GM18870 (cell line): ENCODE results near the gene MIS18A.

Experiments used
- ATAC-seq: cut with Tn5 transposase; IDR thresholded peaks from one replicate; pipeline ENCODE4 v1.9.1; 2021; ENCODE audit warnings: moderate library complexity; ENCODE audit not compliant: unreplicated experiment

The MIS18A gene

GRCh38 chr21:32256873-32257620 lies 21.8 kb downstream of the MIS18A start:
- no peak for ATAC-seq

DNA sequence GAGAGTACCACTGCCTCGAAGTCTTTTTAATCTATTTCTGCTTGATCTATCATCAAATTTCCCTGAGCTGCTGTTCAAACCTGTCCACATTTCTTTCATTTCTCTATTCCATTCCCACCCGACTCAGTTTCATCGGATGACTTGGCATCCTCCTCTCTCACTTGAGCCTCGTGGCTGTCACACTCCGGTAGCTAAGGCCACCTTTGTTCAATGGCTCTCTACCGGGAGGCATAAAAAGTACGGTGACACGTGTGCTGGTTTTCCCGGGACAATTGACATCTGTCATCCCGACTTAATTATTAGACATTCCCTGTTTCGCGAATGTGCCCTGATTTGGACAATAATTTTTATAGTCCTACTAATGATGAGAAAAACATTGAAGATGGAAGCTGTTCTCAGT lies 22.6 kb downstream of the MIS18A start:
- no peak for ATAC-seq

DNA sequence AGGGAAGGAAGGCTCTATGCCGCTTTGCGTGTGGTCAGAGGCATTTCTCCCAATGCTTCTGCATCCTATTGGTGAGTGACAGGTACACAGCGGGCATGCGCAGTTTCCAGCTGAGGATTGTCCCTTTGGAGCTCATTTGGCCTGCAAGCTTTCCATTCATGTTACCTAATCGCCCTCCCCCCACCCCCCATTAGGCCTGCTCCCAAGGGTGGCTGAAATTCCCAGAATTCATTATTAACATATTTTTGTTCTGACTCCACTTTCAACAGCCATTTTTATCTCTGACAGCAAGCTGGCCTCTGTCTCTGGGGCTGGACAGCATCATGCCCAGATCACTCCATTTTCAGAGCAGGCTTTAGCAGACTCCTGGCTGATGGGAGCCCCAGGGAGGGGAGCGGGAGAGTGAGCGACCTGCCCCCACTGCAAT lies 25.6 kb downstream of the MIS18A start:
- ATAC-seq = no peak

- no peak for ATAC-seq
Observed at GRCh38 chr21:32252136-32252535, 26.7 kb downstream of the MIS18A start.

DNA sequence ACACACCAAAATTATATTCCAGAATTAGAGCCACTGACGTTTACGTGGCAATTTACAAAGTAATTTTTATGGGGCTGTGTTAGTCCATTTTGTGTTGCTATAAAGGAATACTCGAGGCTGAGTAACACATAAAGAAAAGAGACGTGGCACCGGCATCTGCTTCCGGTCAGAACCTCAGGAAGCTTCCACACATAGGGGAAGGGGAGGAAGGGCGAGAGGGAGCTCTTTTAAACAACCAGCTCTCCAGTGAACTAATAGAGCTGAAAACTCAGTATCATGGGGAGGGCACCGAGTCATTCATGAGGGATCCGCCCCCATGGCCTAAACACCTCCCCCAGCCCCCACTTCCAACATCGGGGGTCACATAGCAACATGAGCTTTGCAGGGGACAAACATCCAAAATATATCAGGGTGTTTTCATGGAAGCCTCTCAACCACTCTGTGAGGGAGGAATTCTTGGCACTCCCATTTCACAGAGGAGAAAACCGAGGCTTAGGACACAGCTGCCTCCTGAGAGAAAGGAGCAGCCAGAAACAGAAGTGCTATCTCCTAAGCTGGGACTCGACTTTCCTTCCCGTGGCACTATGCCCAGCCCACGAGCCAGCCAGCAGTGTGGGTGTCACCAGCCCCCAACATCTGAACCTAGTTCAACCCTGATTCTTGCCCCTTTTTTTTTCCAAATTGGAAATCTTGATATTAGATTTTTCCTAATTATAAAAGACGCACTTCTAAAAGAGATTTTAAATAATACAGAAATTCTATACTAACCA lies 29.2 kb downstream of the MIS18A start:
- ATAC-seq = no peak

- no peak for ATAC-seq
Observed at GRCh38 chr21:32248571-32249461, 30.0 kb downstream of the MIS18A start.

DNA sequence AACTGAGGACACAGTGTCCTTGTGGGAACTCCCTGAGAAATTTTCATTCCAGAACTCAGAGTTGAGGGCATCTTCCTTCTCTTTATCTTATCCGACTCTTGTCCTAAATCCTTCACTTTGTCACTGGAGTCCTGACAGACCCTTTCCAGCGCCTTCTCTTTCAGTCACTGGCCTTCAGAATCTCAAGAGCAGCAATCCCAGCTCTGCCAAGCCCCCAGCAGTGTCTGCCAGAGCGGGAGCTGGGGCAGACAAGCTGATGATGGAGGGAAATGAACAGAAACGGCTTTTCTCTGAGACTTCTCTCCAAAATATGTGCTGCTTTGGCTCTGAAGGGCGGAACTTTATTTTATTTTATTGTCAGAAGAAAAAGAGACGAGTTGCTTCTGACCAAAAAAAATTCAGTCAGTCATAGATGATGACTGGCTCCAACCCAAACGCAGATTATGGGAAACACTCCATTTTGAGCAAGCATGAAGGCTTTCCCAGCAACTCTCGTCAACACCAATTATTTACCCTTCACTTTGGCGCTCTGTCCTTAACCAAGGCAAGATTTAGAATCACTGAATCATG lies 32.2 kb downstream of the MIS18A start:
- no peak for ATAC-seq

- ATAC-seq = no peak
Observed at GRCh38 chr21:32245971-32246370, 32.9 kb downstream of the MIS18A start.

- peak; percentile 60 for ATAC-seq
Observed at GRCh38 chr21:32240851-32241687, 37.8 kb downstream of the MIS18A start.

DNA sequence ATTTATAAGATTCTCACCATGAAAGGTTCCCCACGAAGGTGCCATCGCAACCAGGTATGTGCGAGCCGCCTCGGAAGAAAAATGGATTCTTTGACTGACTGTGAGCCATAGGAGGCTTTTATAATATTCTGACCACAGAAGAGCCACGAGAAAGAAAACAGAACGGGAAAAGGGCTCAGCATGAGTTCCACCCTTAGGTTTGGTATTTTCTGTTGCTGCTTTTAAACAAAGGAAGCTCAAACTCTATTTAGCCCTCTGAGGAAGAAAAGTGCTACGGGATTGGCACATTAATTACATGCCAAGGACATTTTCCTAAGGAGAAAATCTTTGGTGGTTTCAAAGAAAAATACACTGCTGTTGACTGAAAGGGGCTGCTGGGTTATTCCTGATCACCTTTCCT lies 39.3 kb downstream of the MIS18A start:
- no peak for ATAC-seq

DNA sequence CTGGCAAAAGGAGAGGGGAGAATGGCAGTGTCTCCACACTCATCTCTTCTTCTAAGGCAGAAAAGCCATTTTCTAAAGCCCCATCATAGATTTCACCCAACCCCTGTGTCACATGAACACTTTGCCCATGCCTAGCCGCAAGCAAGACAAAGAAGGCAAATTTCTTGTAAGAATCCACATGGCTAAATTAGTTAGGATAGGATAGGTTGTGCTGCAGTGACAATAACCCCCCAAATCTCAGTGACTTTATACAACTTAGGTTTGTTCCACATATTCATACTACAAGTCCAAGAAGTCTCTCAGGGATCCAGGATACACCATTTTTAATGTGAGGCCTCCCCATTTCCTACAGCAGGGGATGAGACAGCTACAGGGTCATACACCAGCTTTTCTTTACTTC lies 40.8 kb downstream of the MIS18A start:
- ATAC-seq = no peak

DNA sequence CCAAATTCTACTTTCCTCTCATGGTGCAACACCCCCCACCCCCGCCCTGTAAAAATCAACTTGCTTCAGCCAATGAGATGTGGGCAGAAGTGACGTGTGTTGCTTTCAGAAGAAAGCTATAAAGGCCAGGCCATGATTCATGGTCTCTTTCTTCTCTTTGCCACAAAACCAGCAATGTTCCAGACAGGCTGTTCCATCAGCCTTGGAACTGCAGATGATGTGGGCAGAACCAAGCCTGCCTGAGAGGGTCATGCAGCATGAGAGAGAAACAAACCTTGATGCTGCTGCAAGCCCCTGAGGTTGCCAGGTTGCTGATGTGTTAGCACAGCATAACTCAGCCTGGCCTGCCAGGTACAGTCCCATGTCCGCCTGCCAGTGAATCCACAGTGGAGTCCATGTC lies 41.8 kb downstream of the MIS18A start:
- no peak for ATAC-seq

GRCh38 chr21:32233722-32234301 lies 45.0 kb downstream of the MIS18A start:
- ATAC-seq = no peak

- no peak for ATAC-seq
Observed at GRCh38 chr21:32233055-32233546, 45.7 kb downstream of the MIS18A start.

DNA sequence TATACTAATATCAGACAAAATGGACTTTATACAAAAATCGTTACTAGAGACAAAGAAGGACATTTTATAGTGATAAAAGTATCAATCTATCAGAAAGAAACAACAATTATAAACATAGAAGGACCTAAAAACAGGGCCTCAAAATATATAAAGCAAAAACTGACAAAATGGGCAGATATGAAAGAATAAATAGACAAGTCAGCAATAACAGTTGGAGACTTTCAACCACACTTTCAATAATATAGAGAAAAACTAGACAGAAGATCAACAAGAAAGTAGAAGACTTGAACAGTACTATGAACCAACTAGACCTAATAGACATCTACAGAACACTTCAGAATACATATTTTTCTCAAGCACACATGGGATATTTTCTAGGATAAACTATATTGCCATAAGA lies 52.4 kb downstream of the MIS18A start:
- no peak for ATAC-seq
